WERI-Rb-1 (cell line): ENCODE results near the gene ARHGAP23.

Experiments used
- DNase-seq: peaks from one replicate; pipeline ENCODE4 v3.0.0-alpha.2; 2020
- H3K27ac ChIP-seq: fragments of 250-450 bp; sonication (Bioruptor Pico); 2 replicates; pipeline ENCODE4 v1.5.1; 2020; ENCODE audit warnings: mild to moderate bottlenecking, moderate library complexity
- H3K27me3 ChIP-seq: fragments of 250-450 bp; sonication (Bioruptor Pico); 2 replicates; pipeline ENCODE4 v1.5.1; 2021; ENCODE audit warnings: mild to moderate bottlenecking, low read depth, moderate library complexity; ENCODE audit not compliant: insufficient read depth, severe bottlenecking
- H3K36me3 ChIP-seq: fragments of 250-450 bp; sonication (Bioruptor Pico); 2 replicates; pipeline ENCODE4 v1.5.1; 2020; ENCODE audit warnings: mild to moderate bottlenecking, moderate library complexity
- H3K4me3 ChIP-seq: 2 replicates; pipeline ENCODE4 v1.5.1; 2011; ENCODE audit warnings: low read depth, mild to moderate bottlenecking, control low read depth, low read length
- H3K9me3 ChIP-seq: fragments of 250-450 bp; sonication (Bioruptor Pico); 2 replicates; pipeline ENCODE4 v1.5.1; 2021; ENCODE audit warnings: mild to moderate bottlenecking, moderate library complexity; ENCODE audit not compliant: severe bottlenecking
- TF ChIP-seq, protein P1 (sequence below): IDR thresholded peaks from 2 replicates; pipeline ENCODE4 v1.5.1; 2011; ENCODE audit warnings: low read depth, mild to moderate bottlenecking, control low read depth, inconsistent platforms, low read length

Gene ARHGAP23

DNA sequence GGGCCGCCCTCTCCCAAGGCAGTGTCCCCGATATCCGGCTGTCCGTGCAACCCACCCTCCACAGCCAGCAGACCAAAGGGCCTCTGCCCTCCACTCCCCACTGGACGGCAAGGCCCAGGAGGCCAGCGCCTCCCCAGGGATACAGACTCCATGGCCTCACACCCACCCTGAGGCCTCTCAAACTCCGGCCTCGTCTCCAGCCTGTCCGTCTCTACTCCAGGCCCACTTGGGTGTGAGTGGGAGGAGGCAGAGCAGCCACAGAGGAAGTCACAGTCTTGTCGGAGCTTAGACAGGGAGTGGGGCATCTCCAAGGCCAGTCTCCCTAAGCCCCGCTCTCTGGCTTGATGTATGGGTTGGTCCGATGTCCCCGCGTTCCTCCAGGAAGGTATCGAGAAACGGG, 104.2 kb downstream of the ARHGAP23 start:
- TF ChIP-seq, protein P1, sequence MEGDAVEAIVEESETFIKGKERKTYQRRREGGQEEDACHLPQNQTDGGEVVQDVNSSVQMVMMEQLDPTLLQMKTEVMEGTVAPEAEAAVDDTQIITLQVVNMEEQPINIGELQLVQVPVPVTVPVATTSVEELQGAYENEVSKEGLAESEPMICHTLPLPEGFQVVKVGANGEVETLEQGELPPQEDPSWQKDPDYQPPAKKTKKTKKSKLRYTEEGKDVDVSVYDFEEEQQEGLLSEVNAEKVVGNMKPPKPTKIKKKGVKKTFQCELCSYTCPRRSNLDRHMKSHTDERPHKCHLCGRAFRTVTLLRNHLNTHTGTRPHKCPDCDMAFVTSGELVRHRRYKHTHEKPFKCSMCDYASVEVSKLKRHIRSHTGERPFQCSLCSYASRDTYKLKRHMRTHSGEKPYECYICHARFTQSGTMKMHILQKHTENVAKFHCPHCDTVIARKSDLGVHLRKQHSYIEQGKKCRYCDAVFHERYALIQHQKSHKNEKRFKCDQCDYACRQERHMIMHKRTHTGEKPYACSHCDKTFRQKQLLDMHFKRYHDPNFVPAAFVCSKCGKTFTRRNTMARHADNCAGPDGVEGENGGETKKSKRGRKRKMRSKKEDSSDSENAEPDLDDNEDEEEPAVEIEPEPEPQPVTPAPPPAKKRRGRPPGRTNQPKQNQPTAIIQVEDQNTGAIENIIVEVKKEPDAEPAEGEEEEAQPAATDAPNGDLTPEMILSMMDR = no peak
- H3K4me3 ChIP-seq = no peak overlapping the region
- H3K9me3 ChIP-seq = no peaks in the 10 kb centered on the region
- H3K27ac ChIP-seq = no peak overlapping the region
- no peak for DNase-seq
- H3K27me3 ChIP-seq = no peaks in the 10 kb centered on the region
- H3K36me3 ChIP-seq = no peaks in the 10 kb centered on the region

- TF ChIP-seq, protein P1 = no peak
- H3K27me3 ChIP-seq = no peaks in the 10 kb centered on the region
- no peak overlapping the region for H3K27ac ChIP-seq
- no peaks in the 10 kb centered on the region for H3K9me3 ChIP-seq
- DNase-seq = no peak
- no peaks in the 10 kb centered on the region for H3K36me3 ChIP-seq
- no peak overlapping the region for H3K4me3 ChIP-seq
These were observed 105.0 kb downstream of the ARHGAP23 start for GRCh38 chr17:38533241-38533640.

DNA sequence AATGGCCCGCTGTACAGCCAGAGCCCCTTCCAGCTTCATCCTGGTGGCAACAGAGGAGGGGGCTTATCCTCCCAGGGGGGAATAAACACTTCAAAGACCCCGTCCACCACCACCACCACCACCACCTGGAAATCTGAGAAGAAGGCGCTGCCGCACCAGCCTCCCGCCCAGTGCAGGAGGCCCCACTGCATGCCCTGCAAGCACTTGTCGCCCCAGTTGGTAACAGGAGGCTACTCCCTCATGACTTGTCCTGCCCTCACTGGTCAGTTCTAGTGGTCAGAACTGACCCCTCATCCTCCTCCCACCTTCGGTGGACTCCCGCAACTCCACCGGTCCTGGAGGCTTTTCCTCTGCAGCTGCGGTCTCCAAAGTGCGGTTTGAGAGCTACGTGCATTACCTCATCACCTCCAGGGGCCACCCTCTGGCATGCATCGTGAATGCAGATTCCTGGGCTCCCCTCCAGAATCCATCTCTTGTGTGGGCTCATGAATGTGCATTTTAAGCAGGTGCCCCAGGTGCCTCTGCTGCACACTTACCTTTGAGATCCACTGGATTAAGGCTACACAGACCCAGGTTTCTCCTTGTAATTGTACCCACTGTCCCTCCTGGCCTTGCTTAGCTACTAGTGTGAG, 105.7 kb downstream of the ARHGAP23 start:
- Histone ChIP-seq H3K27me3 (no peaks in the 10 kb centered on the region), H3K9me3 (no peaks in the 10 kb centered on the region)

DNA sequence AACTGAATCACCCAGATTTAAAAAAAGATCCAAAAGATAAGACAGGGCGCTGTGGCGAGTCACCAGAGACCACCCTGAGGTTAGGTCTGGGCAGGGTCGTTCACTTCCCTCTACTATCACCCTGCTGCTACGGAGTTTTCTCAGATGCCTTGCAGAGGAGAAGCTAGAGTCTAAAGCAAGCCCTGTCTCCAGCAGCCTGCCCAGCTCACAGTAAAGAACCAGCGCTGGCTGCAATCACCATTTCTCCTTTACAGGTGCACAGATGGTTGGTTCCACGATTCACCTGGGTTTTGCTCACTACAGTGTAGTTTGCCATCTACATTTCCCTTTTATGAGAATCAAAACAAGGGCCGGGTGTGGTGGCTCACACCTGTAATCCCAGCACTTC, 106.2 kb downstream of the ARHGAP23 start:
- Histone ChIP-seq H3K9me3 (no peaks in the 10 kb centered on the region), H3K4me3 (no peak overlapping the region), H3K27me3 (no peaks in the 10 kb centered on the region), H3K36me3 (no peaks in the 10 kb centered on the region), H3K27ac (no peak overlapping the region)
- DNase-seq = no peak
- TF ChIP-seq, protein P1 = no peak

More for the DNA sequence above, 105.7 kb downstream of the ARHGAP23 start:
- no peak for DNase-seq
- Histone ChIP-seq H3K27ac (no peak overlapping the region), H3K4me3 (no peak overlapping the region), H3K36me3 (no peaks in the 10 kb centered on the region)
- TF ChIP-seq, protein P1 = no peak

DNA sequence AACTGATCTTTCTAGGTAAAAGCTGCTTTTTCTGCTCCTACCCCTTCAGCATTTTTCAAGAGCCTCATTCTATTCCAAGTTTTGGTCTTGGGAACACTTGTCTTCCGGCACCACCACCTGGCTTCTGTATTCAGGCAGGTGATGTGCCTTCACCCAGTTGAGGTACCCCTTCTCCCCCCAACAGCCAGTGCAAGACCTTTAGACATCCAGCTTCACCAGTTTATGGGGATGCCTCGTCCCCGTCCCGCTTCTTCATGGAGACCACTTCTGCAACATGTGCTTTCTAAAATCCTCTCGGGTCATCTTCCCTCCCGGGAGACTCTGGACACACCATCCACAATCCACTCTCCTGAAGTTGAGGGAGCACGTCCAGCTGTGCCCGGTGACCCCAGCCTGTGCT, 107.6 kb downstream of the ARHGAP23 start:
- H3K27ac ChIP-seq = no peak overlapping the region
- TF ChIP-seq, protein P1 = no peak
- no peak overlapping the region for H3K4me3 ChIP-seq
- H3K36me3 ChIP-seq = no peaks in the 10 kb centered on the region
- H3K9me3 ChIP-seq = no peaks in the 10 kb centered on the region
- DNase-seq = no peak
- H3K27me3 ChIP-seq = no peaks in the 10 kb centered on the region

- no peak for DNase-seq
- Histone ChIP-seq H3K27me3 (no peaks in the 10 kb centered on the region), H3K9me3 (no peaks in the 10 kb centered on the region), H3K36me3 (no peaks in the 10 kb centered on the region), H3K4me3 (no peak overlapping the region), H3K27ac (no peak overlapping the region)
- TF ChIP-seq, protein P1 = no peak
These were observed 108.4 kb downstream of the ARHGAP23 start for GRCh38 chr17:38536661-38537060.
